Ovary (tissue), 9 donors: Measurements from ENCODE around the gene PEPD. TPM values are rescaled to one million over a fixed set of nuclear protein-coding genes. Genes with fewer than 3 reads are reported as not detected.

Source experiments
- DNase-seq, 5 donors: peaks; one replicate each; pipeline ENCODE4 v3.0.0-alpha.2; 2019 to 2020
- H3K27ac ChIP-seq, 2 donors: fragments of 200-600 bp; one replicate each; pipeline versions ENCODE4 v1.5.1 to v1.8.0; 2019 to 2022
- H3K27me3 ChIP-seq: fragments of 200-600 bp; one replicate; pipeline ENCODE4 v1.8.0; 2022
- H3K36me3 ChIP-seq: fragments of 200-600 bp; sonication (generic); one replicate; pipeline ENCODE4 v1.5.1; 2019
- H3K4me1 ChIP-seq: one replicate; pipeline ENCODE4 v1.8.1; 2013; ENCODE audit warnings: mild to moderate bottlenecking, moderate library complexity; ENCODE audit not compliant: insufficient read depth
- H3K4me3 ChIP-seq: fragments of 200-600 bp; sonication (generic); one replicate; pipeline ENCODE4 v1.5.1; 2017
- H3K9me3 ChIP-seq, 2 donors: fragments of 200-600 bp in 1 of 2; sonication (generic) in 1 of 2; one replicate each; pipeline versions ENCODE4 v1.5.1 to v1.8.1; 2013 to 2019; ENCODE audit warnings: mild to moderate bottlenecking in 1 of 2, moderate library complexity in 1 of 2
- CTCF ChIP-seq, 3 donors: fragments of 450-650 bp in 2 of 3; fragments of 200-600 bp in 1 of 3; IDR thresholded peaks; one replicate each; pipeline versions ENCODE4 v1.5.1 to v1.8.0; 2016 to 2022; ENCODE audit warnings: antibody characterized with exemption in 3 of 3, mild to moderate bottlenecking in 1 of 3
- EP300 ChIP-seq: sonication (generic); formaldehyde crosslinking; IDR thresholded peaks from one replicate; pipeline ENCODE4 v1.6.1; 2017; ENCODE audit warnings: antibody characterized with exemption
- POLR2A ChIP-seq: fragments of 450-650 bp; IDR thresholded peaks from one replicate; pipeline ENCODE4 v1.6.1; 2017; ENCODE audit warnings: antibody characterized with exemption, mild to moderate bottlenecking, moderate library complexity
- WGBS, 3 donors: extraction: QIAGEN DNeasy Blood & Tissue Kit in 1 of 3; methylation state at CpG; one replicate each; pipeline versions ENCODE4 v1.1.5 to v1.1.7; 2013 to 2017; 5-methylcytosine and 5-hydroxymethylcytosine counted together
- intact Hi-C, 4 donors: fragments of 100-400 bp; cut with DNase I; formaldehyde crosslinking; loops; one replicate each; pipeline versions ENCODE4 v1.11.0 to v1.15.1; 2022 to 2023
- polyA plus RNA-seq, 2 donors: library from polyadenylated mRNA; stranded (reverse); fragments of 200-250 nt in 1 of 2; fragments of 350-450 nt in 1 of 2; fragmentation: Illumina TruSeq in 1 of 2; extraction: RNeasy Lipid Tissue Mini Kit (QIAGEN cat#74804) in 1 of 2; gene quantifications; one replicate each; pipeline ENCODE4 v1.2.3, GENCODE V29; 2013 to 2014
- total RNA-seq, 7 donors: library from RNA; depleted of rRNA in 2 of 7; stranded (reverse); fragments of >200 nt in 2 of 7; fragmentation: NEBNext Ultra II Directional in 3 of 7; extraction: Animal tissue kit (Norgen Biotek cat#: 25700) in 3 of 7; gene quantifications; one replicate each; pipeline versions ENCODE4 v1.1.0 to v1.2.4, GENCODE V29; 2016 to 2023
- donor health status: DM: no; HTN: no; CAD: no; lungs with moderate emphysema.
- donor health status: DM: no; HTN: no; CAD: no.
- donor health status: Bipolar disorder and iron deficiency.
- donor health status: DM: yes; HTN: yes; CAD: no.
- donor health status: DM: no; HTN: no; CAD: no.
- donor health status: DM: yes; HTN: yes; CAD: no.

The PEPD gene
- total and polyA plus RNA-seq, 9 donors, result 38.7 to 66.9 (median 58.9) TPM

DNA sequence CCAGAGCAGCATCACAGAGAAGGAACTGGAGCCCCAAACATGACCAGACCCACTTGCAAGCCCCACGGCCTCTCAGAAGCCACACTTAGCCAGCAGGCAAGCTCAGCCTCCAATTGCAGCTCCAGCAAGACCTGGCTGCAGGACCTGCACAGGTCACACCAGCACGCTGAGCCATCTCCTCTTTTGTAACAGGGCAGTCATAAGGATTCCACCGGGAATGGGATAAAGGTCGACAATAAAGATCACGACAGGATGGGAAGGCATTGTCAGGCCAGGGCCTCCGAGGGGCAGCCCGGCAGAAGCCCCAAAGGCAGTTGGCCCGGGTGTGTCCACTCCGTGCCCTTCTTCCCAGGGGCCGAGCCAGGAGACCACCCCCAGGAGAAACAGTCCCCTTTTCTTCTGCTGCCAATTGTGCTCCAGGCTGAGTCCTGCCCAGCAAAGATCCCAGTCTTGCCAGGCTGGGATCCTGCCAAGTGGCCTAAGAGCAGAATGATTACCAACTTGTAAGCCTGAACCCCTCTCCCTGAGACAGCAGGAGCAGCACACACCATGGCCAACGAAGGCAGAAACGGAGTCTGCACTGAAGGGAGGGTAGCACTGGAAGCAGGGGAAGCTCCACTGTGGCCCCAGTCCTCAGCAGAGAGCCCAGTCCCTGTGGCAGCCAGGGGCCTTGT, 12.5 kb downstream of the PEPD start:
- Histone ChIP-seq H3K36me3 (no peaks in the 10 kb centered on the region), H3K9me3 (no peaks in the 10 kb centered on the region), H3K4me3 (no peak overlapping the region), H3K4me1 (no peaks in the 10 kb centered on the region), H3K27me3 (no peaks in the 10 kb centered on the region), H3K27ac (no peak overlapping the region)
- DNase-seq, result no peak
- intact Hi-C loops, result no loop called here
- WGBS, 3 donors, result 85 to 89% (median 89%) methylated on average over 12 of the region's 12 CpGs
- TF ChIP-seq EP300 (no peak), POLR2A (no peak), CTCF (IDR thresholded peaks at IDR 0.05) (no peak)

- Histone ChIP-seq H3K36me3 (no peaks in the 10 kb centered on the region), H3K4me3 (no peak overlapping the region), H3K9me3 (no peaks in the 10 kb centered on the region), H3K4me1 (no peaks in the 10 kb centered on the region), H3K27me3 (no peaks in the 10 kb centered on the region), H3K27ac (no peak overlapping the region)
- no peak for TF ChIP-seq CTCF (IDR thresholded peaks at IDR 0.05)
- TF ChIP-seq POLR2A, result no peak
- TF ChIP-seq EP300, result no peak
- WGBS, 3 donors, result 81 to 90% (median 85%) methylated on average over 9 to 12 of the region's 12 CpGs
- DNase-seq, result no peak
- intact Hi-C loops, result no loop called here
These were observed 13.2 kb downstream of the PEPD start for GRCh38 chr19:33508431-33508830.

DNA sequence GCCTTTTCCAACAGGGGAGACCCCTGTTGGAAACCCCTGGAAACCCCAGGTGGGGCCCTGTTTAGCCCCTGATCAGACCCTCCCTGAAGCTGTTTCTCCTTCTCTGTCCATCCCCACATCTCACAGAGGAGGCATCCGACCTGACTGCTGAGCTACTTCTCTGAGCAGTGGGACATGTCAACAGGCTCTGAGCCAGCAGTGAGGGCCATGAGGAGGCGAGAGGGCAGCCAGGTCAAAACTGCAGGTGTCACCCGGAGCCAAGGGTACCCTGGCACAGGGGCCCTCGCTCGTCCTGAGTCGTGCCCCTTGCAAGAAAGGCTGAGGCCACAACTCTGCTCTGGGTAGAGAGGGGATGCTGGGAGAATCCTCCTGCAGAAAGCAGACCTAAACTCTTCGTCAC, 13.6 kb downstream of the PEPD start:
- Histone ChIP-seq H3K4me1 (no peaks in the 10 kb centered on the region), H3K4me3 (no peak overlapping the region), H3K27me3 (no peaks in the 10 kb centered on the region), H3K9me3 (no peaks in the 10 kb centered on the region), H3K36me3 (no peaks in the 10 kb centered on the region), H3K27ac (no peak overlapping the region)
- TF ChIP-seq EP300 (no peak), CTCF (IDR thresholded peaks at IDR 0.05) (no peak), POLR2A (no peak)
- intact Hi-C loops, result no loop called here
- 82 to 93% (median 88%) methylated on average over 7 of the region's 7 CpGs for WGBS, 3 donors
- no peak for DNase-seq

DNA sequence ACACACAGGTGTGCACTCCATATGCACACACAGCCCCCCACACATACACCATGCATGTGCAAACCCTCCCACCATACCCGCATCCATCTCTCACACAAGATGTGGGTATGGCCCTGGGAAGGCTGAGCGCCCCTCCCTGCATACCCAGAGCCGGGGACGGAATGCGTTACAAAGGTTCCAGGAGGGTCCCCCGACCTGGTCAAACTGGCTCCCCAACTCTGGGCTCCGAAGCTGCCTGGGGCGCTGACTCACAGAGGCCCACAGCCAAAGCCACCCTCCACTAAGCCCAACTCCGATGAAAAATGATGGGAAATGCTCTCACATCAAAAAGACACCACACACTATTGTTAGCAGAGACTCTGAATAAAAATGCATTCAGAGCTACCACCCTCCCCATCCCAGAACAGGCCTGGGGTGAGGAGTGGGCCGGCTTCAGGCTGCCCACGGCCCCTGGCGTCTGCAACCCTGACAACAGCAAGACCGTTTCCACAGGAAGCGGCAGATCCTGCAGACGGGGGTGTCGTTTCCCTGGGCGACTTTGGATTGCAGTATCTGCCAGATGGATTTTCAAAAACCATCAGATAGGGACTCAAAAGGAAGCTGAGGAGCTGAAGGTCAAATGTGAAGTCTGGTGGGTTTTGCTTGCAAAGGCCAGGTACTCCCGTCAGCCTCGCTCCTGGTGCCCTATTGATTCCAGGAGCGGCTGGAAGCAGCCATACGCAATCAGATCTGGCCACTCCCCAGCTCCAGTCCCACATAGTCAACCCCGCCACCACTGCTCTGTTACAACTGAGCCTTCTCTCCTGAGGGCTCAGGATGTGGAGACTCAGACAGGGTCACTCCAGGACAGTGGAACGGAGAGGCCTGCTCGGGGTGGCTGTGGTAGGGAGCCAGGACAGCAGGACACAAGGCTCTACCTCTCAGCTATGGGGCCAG, 14.3 kb downstream of the PEPD start:
- Histone ChIP-seq H3K27ac (no peak overlapping the region), H3K27me3 (no peaks in the 10 kb centered on the region), H3K36me3 (no peaks in the 10 kb centered on the region), H3K4me1 (no peaks in the 10 kb centered on the region), H3K9me3 (no peaks in the 10 kb centered on the region), H3K4me3 (no peak overlapping the region)
- intact Hi-C loops, result no loop called here
- DNase-seq, result no peak
- 75 to 76% (median 75%) methylated on average over 24 of the region's 24 CpGs for WGBS, 3 donors
- TF ChIP-seq CTCF (IDR thresholded peaks at IDR 0.05) (no peak), POLR2A (no peak), EP300 (no peak)
